ENCODE data around the gene HBZ.
"Not testable (repeated sequence)": the region's sequence is repeated elsewhere in the genome, so short reads cannot be mapped to it uniquely, and the experiment has no call there.

Gene HBZ

GRCh38 chr16:152141-153128 is at the start of gene HBZ:
TSS of gene HBZ (plus strand) at chr16:152644. CDS start at chr16:152910, 266 bp downstream.
- DNase-seq = no peak

GRCh38 chr16:104355-104754 is 48.1 kb upstream of the HBZ start:
- no peak for DNase-seq

GRCh38 chr16:104928-105327 is 47.5 kb upstream of the HBZ start:
- no peak for DNase-seq

GRCh38 chr16:105521-105920 is 46.9 kb upstream of the HBZ start:
- DNase-seq = no peak

GRCh38 chr16:106623-107324 is 45.7 kb upstream of the HBZ start:
- DNase-seq = peak; percentile 36

GRCh38 chr16:112153-112840 is 40.1 kb upstream of the HBZ start:
- DNase-seq = no peak

- DNase-seq = no peak
These were observed 38.1 kb upstream of the HBZ start for GRCh38 chr16:114327-114726.

GRCh38 chr16:116015-116414 is 36.4 kb upstream of the HBZ start:
- DNase-seq = no peak

- DNase-seq = peak; percentile 19
These were observed 34.8 kb upstream of the HBZ start for GRCh38 chr16:117379-118365.

- DNase-seq = no peak
These were observed 33.6 kb upstream of the HBZ start for GRCh38 chr16:118857-119256.

GRCh38 chr16:119295-119694 is 33.1 kb upstream of the HBZ start:
- no peak for DNase-seq

GRCh38 chr16:119835-120491 is 32.5 kb upstream of the HBZ start:
- no peak for DNase-seq

GRCh38 chr16:120756-121155 is 31.7 kb upstream of the HBZ start:
- no peak for DNase-seq

GRCh38 chr16:122361-122760 is 30.1 kb upstream of the HBZ start:
- DNase-seq = no peak

GRCh38 chr16:123558-124350 is 28.7 kb upstream of the HBZ start:
- DNase-seq = not testable (repeated sequence)

- DNase-seq = no peak
These were observed 27.4 kb upstream of the HBZ start for GRCh38 chr16:125011-125410.

GRCh38 chr16:129075-129474 is 23.4 kb upstream of the HBZ start:
- no peak for DNase-seq

GRCh38 chr16:130533-131173 is 21.8 kb upstream of the HBZ start:
- DNase-seq = no peak

GRCh38 chr16:132120-132519 is 20.3 kb upstream of the HBZ start:
- no peak for DNase-seq

GRCh38 chr16:133716-134115 is 18.7 kb upstream of the HBZ start:
- no peak for DNase-seq

All from GF-D8 (cell line).